Loucy (cell line): Measurements from ENCODE around the gene SLC25A12.

Source experiments
- CTCF ChIP-seq: fragments of 200-600 bp; sonication (generic); conservative IDR thresholded peaks from 2 replicates; pipeline ENCODE4 v1.5.1; 2014; ENCODE audit warnings: mild to moderate bottlenecking, antibody characterized with exemption, low read length
- EZH2phosphoT487 ChIP-seq: fragments of 200-600 bp; IDR thresholded peaks from 2 replicates; pipeline ENCODE4 v1.6.1; 2018; ENCODE audit warnings: antibody characterized with exemption, mild to moderate bottlenecking, moderate library complexity, borderline replicate concordance

- TF ChIP-seq CTCF = no peak
- no peak for TF ChIP-seq EZH2phosphoT487
Measured at GRCh38 chr2:171803757-171804156, 90.3 kb downstream of the SLC25A12 start.
